ENCODE data around the gene HOXA3. TPM values are rescaled to one million over a fixed set of nuclear protein-coding genes. Genes with fewer than 3 reads are reported as not detected.

The HOXA3 gene
- total RNA-seq, 1 experiment from 2014 or later: 9.2 TPM

DNA sequence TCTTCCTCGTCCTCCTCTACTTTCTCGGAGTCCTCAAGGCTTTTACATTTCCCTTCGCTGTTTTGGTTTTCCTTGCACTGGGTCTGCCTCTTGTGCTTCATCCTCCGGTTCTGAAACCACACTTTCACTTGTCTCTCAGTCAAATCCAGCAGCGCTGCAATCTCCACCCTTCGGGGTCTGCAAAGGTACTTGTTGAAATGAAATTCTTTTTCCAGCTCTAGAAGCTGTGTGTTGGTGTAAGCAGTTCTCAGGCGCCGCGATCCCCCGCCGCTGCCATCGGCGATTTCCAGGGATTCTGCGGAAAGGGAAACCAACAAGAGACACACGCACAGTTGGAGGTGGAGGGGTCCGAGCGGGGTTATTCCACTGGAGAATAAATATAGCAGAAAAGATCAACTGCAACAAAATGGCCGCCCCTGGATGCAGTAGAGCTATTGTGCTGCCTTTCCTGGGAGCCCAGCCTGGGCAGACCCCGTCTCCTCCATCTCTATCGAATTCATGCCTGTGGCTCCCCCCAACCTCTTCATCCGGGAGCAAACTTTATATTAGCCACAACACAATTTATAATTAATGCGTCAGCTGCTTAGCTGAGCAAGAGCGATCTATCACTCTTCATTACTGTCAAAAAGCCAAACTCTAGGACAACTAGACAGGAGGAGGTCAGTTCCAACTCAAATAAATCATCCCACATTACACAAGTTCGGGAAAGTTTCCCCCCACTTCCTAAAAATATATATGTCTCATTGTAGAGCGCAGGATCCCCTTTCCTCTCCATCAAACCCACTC lies 51.0 kb downstream of the HOXA3 start:
- no peak for ATAC-seq
- H3K4me3 ChIP-seq (replicated peaks in 1 of 2; ENCODE audit: low read depth in 1 of 2, low read length in 2 of 2): no peak overlapping the region
- no TSS peak for BruUV-seq (replicated peaks)
- no peak overlapping the region for H3K4me2 ChIP-seq (ENCODE audit: low read length)
- H3K9me2 ChIP-seq (ENCODE audit: insufficient read depth): no peaks in the 10 kb centered on the region
- no peaks in the 10 kb centered on the region for H3K9me3 ChIP-seq (ENCODE audit: control insufficient read depth in 1 of 2, insufficient read depth in 1 of 2, low read depth in 1 of 2, low read length in 2 of 2)
- H3K4me1 ChIP-seq (ENCODE audit: control insufficient read depth in 1 of 2, insufficient read depth in 2 of 2, low read length in 2 of 2): peaks cover 8 to 10% of the 10 kb centered on the region in 2 experiments; a peak in 3 of 4 replicates
- CTCF ChIA-PET: no interaction called here
- POLR2A ChIA-PET: no interaction called here
- H3K27ac ChIP-seq (ENCODE audit: low read depth, low read length): no peak overlapping the region
- DNase-seq (ENCODE audit: low read depth, low spot score): no peak
- RAD21 ChIA-PET (ENCODE audit: low non-redundant PET in 1 of 2, low total read pairs in 2 of 2, uncharacterized antibody in 2 of 2, unreplicated experiment in 2 of 2): no interaction called here
- no peak overlapping the region for H2AFZ ChIP-seq (ENCODE audit: low read depth, low read length, poor library complexity, severe bottlenecking)
- intact Hi-C loops (cut with micrococcal nuclease): no loop called here
- no peak overlapping the region for H3K9ac ChIP-seq (ENCODE audit: low read length)
- no peaks in the 10 kb centered on the region for H4K20me1 ChIP-seq (ENCODE audit: insufficient read depth)
- TF ChIP-seq SP1 (IDR thresholded peaks at IDR 0.05; ENCODE audit: low read depth): no peak
- TF ChIP-seq, protein P1, sequence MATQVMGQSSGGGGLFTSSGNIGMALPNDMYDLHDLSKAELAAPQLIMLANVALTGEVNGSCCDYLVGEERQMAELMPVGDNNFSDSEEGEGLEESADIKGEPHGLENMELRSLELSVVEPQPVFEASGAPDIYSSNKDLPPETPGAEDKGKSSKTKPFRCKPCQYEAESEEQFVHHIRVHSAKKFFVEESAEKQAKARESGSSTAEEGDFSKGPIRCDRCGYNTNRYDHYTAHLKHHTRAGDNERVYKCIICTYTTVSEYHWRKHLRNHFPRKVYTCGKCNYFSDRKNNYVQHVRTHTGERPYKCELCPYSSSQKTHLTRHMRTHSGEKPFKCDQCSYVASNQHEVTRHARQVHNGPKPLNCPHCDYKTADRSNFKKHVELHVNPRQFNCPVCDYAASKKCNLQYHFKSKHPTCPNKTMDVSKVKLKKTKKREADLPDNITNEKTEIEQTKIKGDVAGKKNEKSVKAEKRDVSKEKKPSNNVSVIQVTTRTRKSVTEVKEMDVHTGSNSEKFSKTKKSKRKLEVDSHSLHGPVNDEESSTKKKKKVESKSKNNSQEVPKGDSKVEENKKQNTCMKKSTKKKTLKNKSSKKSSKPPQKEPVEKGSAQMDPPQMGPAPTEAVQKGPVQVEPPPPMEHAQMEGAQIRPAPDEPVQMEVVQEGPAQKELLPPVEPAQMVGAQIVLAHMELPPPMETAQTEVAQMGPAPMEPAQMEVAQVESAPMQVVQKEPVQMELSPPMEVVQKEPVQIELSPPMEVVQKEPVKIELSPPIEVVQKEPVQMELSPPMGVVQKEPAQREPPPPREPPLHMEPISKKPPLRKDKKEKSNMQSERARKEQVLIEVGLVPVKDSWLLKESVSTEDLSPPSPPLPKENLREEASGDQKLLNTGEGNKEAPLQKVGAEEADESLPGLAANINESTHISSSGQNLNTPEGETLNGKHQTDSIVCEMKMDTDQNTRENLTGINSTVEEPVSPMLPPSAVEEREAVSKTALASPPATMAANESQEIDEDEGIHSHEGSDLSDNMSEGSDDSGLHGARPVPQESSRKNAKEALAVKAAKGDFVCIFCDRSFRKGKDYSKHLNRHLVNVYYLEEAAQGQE (IDR thresholded peaks at IDR 0.05; ENCODE audit: low read depth): no peak
- TF ChIP-seq YY1 (IDR thresholded peaks at IDR 0.05; ENCODE audit: extremely low read depth, insufficient replicate concordance, low read depth, low read length): no peak
- no peak for TF ChIP-seq MAX (IDR thresholded peaks at IDR 0.05)
- no peak for TF ChIP-seq JUND (IDR thresholded peaks at IDR 0.05)
- no peak for TF ChIP-seq ELF1 (IDR thresholded peaks at IDR 0.05; ENCODE audit: borderline replicate concordance, low read depth)
- no peak for TF ChIP-seq CEBPB (IDR thresholded peaks at IDR 0.05; ENCODE audit: low read depth)
- no peak for TF ChIP-seq EZH2phosphoT487 (IDR thresholded peaks at IDR 0.05; ENCODE audit: borderline replicate concordance)
- TF ChIP-seq CTCF (IDR thresholded peaks at IDR 0.05 in 2 of 3, conservative IDR thresholded peaks at IDR 0.05 in 1 of 3; ENCODE audit: borderline replicate concordance in 1 of 3, insufficient read depth in 1 of 3, low read depth in 2 of 3, low read length in 2 of 3): no peak
- no peak for TF ChIP-seq POLR2AphosphoS5 (IDR thresholded peaks at IDR 0.05; ENCODE audit: low read depth, low read length)
- no peak for TF ChIP-seq ZNF274 (IDR thresholded peaks at IDR 0.05; ENCODE audit: low read depth, low read length)
- TF ChIP-seq ZFX (IDR thresholded peaks at IDR 0.05): no peak
- TF ChIP-seq SRF (IDR thresholded peaks at IDR 0.05; ENCODE audit: low read depth): no peak
- no peak for TF ChIP-seq EZH2 (IDR thresholded peaks at IDR 0.05)
- TF ChIP-seq EGR1 (IDR thresholded peaks at IDR 0.05; ENCODE audit: low read depth): no peak
- TF ChIP-seq ZBTB33 (IDR thresholded peaks at IDR 0.05; ENCODE audit: extremely low read depth, insufficient replicate concordance, low read length): no peak
- no peak for TF ChIP-seq FOSL1 (IDR thresholded peaks at IDR 0.05; ENCODE audit: low read depth)
- TF ChIP-seq SIN3A (IDR thresholded peaks at IDR 0.05; ENCODE audit: low read depth): no peak
- H3K79me2 ChIP-seq (ENCODE audit: insufficient read depth, low read length): peaks cover 25% of the 10 kb centered on the region
- no peaks in the 10 kb centered on the region for H3K27me3 ChIP-seq (ENCODE audit: insufficient read depth, low read length)
- no peaks in the 10 kb centered on the region for H3K36me3 ChIP-seq (ENCODE audit: control insufficient read depth in 1 of 2, insufficient read depth in 2 of 2, low read length in 2 of 2)

All from HCT116 (cell line).